H54 (cell line): ENCODE results near the gene RBBP8NL.
"Not testable (repeated sequence)": the region's sequence is repeated elsewhere in the genome, so short reads cannot be mapped to it uniquely, and the experiment has no call there.

ENCODE experiments used
- DNase-seq: peaks from one replicate; pipeline ENCODE4 v3.0.0; 2011; ENCODE audit warnings: low spot score, mixed read lengths; ENCODE audit not compliant: insufficient read length
- FAIRE-seq: peaks from 3 replicates; lab custom pipeline; 2011; peaks lifted over from hg19 to GRCh38; lab: Jason Lieb, UNC
- POLR2A ChIP-seq: IDR thresholded peaks from 2 replicates; pipeline ENCODE4 v1.6.1; 2011; ENCODE audit warnings: low read depth, mild to moderate bottlenecking, low read length

RBBP8NL gene

DNA sequence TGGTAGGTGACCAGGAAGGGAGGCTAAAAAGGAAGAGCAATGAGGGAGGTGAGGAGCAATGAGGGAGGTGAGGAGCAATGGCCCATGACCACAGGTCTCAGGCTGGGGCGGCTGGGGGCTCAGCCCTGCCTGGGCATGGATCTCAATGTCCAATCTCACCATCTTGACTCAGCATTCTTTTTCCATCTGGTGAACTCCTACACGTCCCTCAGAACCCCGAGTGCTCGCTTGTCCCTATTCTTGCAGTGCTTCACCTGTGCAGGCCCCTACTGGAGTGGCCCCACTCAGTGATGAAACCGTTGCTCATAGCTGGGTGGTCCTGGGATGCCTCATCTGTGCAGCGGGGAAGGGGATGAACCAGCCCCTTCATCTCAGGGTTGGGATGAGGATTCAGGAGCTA lies 16.9 kb upstream of the RBBP8NL start:
- DNase-seq, result no peak
- FAIRE-seq, result no peak
- TF ChIP-seq POLR2A, result no peak

DNA sequence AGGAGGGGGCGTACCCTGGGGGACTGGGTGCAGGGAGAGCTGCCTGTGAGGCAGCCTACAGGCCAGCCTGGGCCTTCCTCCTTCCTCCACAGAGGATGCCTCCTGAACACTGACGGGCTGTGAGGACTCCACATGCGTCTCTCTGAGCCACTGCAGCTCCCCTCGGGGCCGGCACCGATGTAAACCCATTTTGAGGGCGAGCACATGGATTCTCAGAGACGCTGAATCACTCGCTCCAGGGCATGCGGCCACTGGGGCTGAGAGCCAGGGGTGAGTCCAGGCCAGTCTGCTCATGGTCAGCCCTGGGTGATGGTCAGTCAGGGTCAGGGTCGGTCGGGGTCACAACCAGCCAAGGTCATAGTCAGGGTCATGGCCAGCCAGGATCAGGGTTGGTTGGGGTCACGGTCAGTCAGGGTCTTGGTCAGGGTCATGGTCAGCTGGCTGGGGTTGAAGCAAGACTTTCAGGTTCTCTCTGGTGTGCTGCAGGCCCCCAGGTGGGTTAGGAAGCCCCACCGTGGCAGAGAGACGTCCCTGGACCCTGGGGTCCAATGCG lies 14.7 kb upstream of the RBBP8NL start:
- DNase-seq (no peak), FAIRE-seq (no peak)
- TF ChIP-seq POLR2A, result no peak

DNA sequence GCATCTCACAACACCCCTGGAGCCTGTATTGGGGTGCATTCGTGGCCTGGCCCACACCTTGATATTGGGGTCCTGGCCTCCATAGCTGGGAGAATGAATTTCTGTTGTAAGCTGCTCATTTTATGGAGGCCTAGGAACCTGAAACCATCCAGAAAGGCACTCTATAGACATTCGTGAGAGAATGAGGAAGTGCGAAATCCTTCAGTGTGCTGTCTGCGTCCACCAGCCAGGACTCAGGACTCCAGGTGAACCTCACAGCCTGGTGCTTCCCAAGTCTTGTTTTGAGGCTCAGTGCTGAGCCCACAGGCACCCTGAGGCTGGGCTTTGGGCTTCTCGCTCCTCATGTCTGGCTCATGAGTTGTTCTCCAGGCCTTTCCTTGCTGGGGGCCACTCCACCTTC lies 11.9 kb upstream of the RBBP8NL start:
- no peak for TF ChIP-seq POLR2A
- FAIRE-seq, result no peak
- DNase-seq, result no peak

DNA sequence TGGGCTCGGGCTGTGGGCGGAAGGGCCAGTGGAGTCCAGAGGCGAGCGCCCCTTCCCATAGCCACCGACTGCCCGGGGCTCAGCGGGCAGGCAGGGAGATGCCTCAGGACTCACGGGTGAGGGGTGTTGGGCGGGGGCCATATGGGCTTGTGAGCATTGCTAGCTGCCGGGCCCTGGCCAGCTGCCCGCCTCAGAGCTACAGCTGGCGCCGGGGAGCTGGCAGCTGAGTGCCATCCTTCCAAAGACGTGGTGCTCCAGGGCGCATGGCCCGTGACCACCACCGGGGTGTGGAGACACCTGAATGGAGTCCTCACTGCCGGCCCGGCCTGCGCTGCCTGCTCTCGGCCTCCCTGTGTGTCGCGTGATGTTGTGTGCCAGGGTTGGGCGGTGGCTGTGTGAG lies 10.6 kb upstream of the RBBP8NL start:
- no peak for TF ChIP-seq POLR2A
- DNase-seq, result no peak
- FAIRE-seq, result no peak

DNA sequence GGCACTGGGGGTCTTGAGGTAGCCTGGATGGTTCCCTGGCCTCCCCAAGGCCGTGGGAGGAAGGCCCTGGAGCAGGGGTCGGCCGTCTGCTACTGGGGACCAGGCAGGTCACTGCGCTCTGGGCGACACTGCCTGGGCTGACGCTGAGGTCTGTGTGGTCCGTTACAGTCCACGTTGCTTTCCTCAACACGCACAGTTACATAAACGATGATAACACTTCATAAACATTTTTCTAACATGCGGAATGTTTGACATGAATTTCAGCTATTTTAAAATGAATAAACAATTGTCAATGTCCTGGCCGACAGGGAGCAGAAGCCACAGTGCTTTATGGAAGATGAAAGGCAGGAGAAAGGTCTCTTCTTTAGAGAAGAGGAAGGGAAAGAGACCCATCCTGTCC lies 10.2 kb upstream of the RBBP8NL start:
- FAIRE-seq (no peak), DNase-seq (no peak)
- no peak for TF ChIP-seq POLR2A

DNA sequence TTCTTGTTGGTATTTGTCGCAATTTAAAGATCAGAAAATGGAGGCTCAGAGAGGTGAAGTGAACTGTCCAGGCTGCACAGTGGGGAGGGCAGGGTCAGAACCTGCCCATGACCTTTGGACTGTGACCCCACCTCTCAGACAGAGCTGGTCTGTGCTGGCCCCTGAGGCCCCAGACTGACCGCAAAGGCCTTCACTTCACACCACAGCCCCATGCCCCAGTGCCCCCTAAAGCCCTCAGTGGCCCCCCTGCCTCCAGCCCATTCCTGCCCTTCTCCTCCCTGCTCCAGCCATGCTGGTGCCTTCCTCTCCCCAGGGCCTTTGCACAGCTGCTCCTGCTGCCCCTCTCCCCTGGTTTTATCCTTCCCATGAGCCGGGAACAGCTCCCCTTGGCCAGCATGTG lies 9.4 kb upstream of the RBBP8NL start:
- DNase-seq (no peak), FAIRE-seq (no peak)
- no peak for TF ChIP-seq POLR2A

DNA sequence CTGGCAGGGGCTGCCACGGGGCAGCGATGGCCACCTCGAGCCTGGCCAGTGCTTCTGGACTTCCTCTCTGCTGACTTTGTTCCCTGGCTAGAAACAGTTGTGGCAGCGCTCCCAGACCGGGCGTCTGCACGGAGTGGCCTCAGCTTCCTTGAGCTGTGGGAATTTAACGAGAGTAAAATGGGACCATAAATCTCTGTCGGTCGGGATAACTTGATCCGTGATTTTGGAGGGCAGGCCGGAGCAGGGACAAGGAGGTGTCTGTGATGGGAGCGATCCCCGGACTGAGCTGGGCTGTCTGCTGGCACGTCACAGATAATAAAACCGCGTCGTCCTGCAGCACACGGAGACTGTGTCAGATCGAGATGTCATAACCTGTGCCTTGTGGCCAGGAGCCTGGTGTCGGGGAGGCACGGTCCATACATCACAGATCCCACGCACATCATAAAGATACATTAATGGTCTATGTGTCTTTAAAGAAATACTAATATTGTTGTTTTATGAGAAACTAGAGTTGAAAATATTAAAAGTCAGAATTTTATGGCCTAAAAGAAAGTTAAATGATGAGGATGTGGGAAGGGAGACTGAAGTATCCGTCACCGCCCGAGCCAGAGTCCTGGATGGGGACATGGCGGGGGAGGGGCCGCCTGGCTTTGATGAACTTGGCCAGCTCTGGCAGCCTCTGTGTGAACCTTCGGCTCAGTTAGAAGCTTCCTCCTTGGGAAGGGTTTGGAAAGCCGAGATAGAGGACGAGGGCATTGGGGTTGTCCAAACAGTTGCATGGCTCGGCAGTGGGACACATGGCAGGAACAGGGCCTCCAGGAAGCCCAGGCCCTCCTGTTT lies 6.5 kb upstream of the RBBP8NL start:
- no peak for FAIRE-seq
- no peak for TF ChIP-seq POLR2A
- DNase-seq, result no peak

DNA sequence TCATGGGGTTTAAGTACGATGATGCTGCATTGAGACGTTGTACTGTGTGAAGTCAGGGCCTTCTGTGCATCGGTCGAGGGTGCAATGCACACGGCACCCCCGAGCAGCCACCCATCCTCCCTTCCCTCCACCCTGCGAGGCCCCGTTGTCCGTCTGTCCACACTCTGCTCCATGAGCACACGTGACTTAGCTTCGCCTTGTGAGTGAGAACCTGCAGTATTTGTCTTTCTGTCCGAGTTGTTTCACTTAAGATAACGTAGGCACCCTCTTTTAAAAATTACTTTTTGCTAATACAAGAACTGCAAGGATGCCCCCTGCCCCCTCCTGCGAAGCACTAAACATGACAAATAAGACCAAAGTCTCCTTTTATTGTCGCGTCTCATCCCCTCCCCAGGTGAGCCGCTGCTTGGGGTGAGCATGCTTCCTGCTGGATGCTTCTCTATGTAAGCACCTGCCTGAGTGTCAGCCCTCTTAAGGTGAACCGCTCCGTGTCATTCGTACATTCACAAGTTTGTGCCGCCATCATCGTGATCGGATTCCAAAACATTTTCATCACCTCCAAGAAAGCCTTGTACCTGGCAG lies 3.6 kb upstream of the RBBP8NL start:
- no peak for TF ChIP-seq POLR2A
- no peak for DNase-seq
- FAIRE-seq, result no peak

DNA sequence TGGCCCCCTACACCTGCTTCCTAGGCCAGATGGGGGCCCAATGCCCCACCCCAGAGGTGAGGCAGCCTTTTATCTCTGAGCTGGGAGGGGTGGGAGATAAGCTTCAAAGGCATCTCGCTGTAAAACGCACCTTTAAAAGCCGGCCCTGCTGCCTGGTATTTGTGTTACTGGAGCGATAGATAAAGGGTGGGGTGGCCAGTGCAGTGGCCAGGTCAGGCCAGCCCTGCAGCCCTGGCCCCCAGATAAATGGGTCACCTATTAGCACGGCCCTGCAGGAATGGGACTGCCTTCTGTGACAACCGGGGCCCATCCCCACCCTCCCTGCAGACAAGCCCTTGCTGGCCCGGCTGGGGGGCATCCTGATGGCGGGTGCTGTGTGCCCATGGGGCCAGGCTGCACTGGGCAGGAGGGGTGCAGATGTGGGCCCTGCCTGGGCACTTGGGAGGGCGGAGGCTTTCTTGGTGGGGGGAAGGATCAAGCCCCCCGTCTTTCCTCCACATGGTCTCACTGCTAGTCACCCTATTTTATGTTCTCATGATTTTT lies 3.0 kb upstream of the RBBP8NL start:
- TF ChIP-seq POLR2A, result no peak
- FAIRE-seq (no peak), DNase-seq (no peak)

DNA sequence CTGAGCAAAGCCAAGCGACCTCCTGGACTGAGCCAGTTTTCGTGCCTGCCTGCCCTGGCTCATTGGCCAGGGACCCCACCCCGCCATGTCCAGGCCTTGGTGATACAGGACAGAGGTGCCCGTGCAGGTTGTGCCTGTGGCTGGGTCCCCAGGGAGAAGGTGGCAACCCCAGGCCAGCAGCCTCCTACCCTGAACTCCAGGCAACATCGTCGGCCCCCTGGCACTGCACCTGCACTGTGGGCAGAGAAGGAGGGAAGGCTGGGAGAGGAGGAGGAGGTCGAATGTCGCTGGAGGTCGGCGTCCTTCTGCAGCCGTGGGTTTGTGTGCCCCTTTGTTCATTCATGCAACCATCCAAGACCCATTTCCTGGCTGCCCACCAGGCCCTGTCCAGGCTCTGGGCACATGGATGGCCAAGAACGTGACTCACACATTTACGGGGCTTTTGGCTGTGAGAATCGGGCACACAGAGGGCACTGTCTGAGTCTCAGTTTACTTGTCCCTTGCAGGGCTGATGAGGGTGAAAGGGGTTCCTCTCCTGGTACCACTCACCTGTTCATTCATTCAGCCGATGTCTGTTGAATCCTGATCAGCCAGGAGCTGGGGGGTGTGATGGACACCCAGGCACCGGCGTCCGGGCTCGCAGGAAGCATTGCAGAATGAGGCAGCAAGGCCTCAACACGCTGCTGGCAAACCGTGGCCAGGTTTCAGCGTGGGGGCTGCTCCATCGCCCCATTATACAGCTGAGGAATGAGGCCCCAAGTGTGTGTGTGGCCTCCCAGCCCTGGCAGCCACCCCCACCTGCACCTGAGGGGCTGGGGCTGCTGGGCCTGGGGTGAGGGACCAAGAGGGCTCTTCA lies 2.3 kb upstream of the RBBP8NL start:
- no peak for TF ChIP-seq POLR2A
- FAIRE-seq (no peak), DNase-seq (no peak)

DNA sequence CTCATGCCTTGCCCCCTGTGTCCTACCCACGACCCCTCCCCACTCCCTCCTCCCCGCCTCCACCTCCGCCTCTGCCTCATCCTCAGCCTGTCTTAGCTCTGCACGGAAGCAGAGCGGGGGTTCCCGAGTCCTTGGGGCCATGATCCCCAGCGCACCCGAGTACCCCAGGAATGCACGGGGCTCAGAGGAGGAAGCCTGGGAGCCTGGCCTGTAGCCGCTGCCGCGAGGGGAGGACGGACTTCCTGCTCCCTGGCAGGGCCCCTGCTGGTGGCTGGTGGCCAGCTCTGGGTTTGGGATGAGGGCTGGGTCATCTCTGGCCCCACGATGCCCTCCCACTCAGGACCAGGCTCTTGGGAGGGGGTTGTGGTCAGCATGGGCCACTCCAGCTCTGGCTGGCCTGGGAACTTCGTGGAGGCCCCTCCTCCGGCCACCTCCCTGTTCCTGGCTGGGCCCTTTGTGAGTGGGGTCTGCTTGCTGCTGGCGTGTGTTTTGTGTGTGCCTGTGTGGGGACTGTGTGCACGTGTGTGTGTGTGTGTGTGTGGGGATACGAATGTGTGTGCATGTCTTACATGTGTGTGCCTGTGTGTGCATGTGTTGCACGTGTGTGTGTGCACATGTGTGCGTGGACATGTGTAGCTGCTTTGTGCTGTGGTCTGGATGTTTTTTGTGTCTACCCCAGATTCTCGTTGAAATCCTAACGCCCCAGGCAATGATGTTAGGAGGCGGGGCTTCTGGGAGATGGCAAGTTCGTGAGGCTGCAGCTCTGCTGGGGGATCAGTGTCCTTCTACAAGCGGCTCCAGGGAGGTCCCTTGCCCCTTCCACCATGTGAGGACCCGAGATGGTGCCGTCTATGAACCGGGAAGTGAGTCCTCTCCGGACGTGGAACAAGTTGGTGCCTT lies 1.3 kb upstream of the RBBP8NL start:
- FAIRE-seq (no peak), DNase-seq (no peak)
- TF ChIP-seq POLR2A, result no peak

DNA sequence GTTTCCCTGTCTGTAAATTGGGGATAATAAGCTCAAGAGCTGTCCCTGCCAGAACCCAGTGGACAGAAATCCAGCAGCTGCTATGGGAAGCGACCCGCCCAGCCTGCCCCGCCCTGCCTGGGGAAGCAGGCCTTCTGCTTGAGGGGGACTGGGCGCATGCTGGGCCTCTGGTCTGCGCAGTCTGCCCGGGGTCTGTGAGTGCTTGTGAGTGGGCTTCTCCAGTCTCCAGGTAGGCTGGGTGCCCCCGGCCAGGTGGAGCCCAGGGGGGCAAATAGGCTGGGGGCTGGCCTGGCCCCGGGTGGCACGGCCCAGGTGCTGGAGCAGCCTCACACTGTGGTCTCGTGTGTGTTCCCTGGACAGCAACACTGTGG lies 648 bp upstream of the RBBP8NL start:
- FAIRE-seq, result no peak

DNA sequence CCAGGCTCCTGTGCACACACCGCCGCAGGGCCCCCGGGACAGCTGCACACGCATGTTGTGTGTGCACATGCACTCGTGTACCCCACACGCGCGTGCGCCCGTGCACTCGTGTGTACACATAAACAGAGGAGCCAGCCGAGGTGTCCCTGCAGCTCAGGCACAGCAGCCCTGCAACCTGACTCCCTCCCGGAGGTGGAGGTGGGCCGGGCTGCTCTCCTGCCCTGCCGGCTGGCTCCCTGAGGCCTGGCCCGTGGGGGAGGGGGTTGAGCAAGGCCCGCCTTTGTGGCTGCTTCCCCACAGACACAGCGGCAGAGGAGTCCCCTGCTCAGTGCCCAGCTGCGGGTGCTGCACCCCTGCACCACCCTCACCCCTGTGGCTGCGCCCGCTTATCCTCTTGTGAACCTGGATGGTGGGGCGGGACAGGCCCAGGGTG lies 624 bp downstream of the RBBP8NL start:
- FAIRE-seq (no peak), DNase-seq (no peak)
- TF ChIP-seq POLR2A, result no peak

More for the DNA sequence above, 648 bp upstream of the RBBP8NL start:
- no peak for TF ChIP-seq POLR2A
- DNase-seq, result no peak

DNA sequence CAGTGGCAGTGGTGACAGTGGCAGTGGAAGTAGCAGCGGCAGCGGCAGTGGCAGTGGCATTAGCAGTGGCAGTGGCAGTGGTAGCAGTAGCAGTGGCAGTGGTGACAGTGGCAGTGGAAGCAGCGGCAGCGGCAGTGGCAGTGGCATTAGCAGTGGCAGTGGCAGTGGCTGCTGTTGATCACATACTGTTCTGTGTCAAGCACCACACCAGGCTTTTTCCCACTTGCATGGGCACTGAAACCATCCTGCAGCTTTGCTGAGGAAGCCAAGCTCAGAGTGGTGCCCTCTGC lies 1.3 kb downstream of the RBBP8NL start:
- FAIRE-seq, DNase-seq: not testable (repeated sequence)
